AG20443 (cell line): Measurements from ENCODE around the gene GATC.
A peak's percentile ranks its signal among the peaks of the same experiment; 100 is the strongest.

Experiments
- DNase-seq: peaks from one replicate; pipeline ENCODE4 v3.0.0; 2012; ENCODE audit warnings: low spot score, mixed read lengths

The GATC gene

DNA sequence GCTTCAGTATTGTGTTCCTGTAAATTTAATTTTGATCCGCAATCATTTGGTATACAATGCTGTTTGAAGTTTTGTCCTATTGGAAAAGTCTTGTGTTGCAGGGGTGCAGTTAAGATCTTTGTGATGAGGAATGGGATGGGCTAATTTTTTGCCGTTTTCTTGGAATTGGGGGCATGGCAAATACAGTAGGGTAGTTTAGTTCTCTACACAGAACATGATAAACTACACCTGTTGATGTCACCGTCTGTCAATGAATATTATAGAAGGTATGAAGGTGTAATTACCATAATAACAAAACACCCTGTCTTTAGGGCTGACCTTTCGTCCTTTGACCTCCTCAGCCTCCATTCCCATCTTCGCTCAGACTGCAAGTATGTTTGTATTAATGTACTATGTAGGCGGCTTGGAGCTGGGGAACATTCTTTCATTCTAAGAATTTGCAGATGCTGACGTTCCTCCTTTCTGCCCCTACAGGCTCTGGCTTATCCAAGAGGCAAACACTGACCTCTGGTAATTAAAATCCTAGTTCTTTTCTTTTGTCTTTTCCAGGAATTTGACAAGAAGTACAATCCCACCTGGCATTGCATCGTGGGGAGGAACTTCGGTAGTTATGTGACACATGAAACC lies 51.4 kb downstream of the GATC start:
- peak; percentile 33 for DNase-seq

DNA sequence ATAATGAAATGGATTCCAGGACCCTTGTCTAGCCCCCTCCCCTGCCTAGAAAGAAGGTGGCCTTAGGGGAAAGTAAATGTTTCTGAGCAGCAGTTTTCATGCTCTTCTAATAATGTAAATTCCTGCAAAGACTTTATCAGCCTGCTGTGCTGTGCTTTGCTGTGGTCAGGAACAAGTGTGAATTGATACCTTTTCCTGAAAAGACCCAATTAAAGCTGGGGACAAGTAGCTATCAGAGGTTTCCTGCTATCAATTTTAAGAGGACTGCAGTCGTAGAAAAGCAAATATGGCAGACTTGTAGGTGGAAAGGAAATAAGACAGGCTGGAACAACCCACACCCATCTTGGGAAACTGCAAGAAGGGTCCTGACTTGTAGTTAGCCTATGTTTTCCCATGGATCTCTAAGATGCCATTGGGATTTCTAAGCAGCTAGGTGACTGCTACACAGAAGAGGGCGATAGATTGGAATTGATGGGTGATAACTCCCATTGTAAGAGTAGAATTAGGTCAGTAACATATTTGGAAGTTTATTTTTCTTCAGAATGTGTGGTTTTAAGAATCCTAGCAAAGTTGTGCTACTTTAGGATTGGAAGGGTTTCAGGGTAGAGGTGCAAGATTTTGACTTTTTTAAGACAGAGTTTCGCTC lies 52.7 kb downstream of the GATC start:
- DNase-seq: no peak

DNA sequence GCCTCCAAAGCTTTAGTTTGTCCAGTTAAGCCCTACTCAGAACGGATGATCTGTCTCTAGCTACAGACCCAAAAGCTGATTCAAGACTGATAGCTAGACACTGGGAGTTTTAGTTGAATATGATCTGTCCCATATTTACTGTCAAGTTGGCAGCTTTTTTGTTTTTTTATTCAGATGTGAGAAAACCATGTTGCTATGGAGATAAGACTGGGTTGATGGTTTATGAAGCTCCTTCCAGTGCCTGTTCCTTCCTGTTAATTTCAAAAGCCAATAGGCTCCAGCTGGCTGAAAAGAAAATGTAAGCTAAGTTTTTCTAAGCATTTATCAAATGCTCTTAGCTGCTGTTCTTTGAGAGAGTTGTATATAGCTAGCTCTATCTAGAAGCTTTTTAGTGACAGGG lies 54.3 kb downstream of the GATC start:
- DNase-seq: no peak

DNA sequence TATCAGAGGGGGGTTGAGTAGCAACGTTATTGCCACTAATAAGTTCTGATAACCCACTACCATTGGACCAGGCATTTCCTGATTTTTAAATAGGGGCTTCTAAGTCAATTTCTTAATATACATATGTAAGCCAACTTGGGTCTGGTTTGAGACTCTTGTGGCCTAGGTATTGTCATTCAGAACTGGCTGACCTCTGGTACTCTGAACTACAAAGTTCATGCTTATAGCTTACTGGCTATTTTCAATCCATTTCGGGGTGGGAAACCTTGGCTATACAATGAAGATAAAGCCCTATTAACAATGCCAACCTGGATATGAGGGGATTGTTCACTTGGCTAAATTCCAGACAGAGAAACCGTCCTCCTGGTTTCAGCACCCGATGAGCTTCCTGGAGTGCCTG lies 58.3 kb downstream of the GATC start:
- DNase-seq: no peak

DNA sequence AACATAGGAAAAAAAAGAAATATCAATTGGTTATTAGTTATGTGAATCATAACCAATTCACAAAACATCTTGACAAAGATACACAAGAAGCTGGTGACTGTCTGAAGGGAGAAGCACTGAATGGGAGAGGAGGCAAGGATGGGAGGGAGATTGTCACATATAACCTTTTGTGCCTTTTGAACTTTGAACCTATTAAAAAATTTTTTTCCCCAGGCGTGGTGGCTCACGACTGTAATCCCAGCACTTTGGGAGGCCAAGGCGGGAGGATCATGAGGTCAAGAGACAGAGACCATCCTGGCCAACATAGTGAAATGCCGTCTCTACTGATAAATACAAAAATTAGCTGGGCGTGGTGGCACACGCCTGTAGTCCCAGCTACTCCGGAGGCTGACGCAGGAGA lies 62.3 kb downstream of the GATC start:
- no peak for DNase-seq
